K562 (cell line): ENCODE results near the gene ZNF319.

Experiments
- CBX5 ChIP-seq: IDR thresholded peaks from 2 replicates; pipeline ENCODE4 v1.6.1; 2014; ENCODE audit warnings: low read depth, borderline replicate concordance
- FOS ChIP-seq: IDR thresholded peaks from 3 replicates; pipeline ENCODE4 v1.6.1; 2011; ENCODE audit not compliant: insufficient read length; ENCODE audit errors: extremely low read depth
- HDAC6 ChIP-seq: IDR thresholded peaks from 2 replicates; pipeline ENCODE4 v1.6.1; 2012; ENCODE audit warnings: low read depth, mild to moderate bottlenecking, control low read depth, inconsistent platforms, low read length, moderate library complexity
- SRF ChIP-seq, 2 experiments: fragments of 250-450, 450-650 bp in 1 of 2; sonication (Bioruptor Pico) in 1 of 2; sonication (generic) in 1 of 2; formaldehyde crosslinking; IDR thresholded peaks; 2 replicates each; pipeline versions ENCODE4 v1.5.0 to v1.5.1; 2020 to 2022; ENCODE audit warnings: mild to moderate bottlenecking in 1 of 2, missing genetic modification reagents in 1 of 2
- TSHZ1 ChIP-seq: fragments of 250-450 bp; sonication (Bioruptor Pico); IDR thresholded peaks from 2 replicates; pipeline ENCODE4 v1.4.0; 2020; ENCODE audit warnings: mild to moderate bottlenecking, moderate library complexity
- ZNF318 ChIP-seq, 2 experiments: fragments of 450-650 bp; IDR thresholded peaks; 2 replicates each; pipeline ENCODE4 v1.6.1; 2016; ENCODE audit warnings: mild to moderate bottlenecking in 2 of 2, borderline replicate concordance in 1 of 2, low read depth in 1 of 2, moderate library complexity in 1 of 2

GRCh38 chr16:58001781-58002415 lies 1.4 kb upstream of the ZNF319 start:
- TF ChIP-seq TSHZ1 (CRISPR knock-in tag) (no peak), CBX5 (no peak), HDAC6 (no peak), SRF (CRISPR knock-in tag; IDR thresholded peaks at IDR 0.05) (no peak), ZNF318 (IDR thresholded peaks at IDR 0.05; ENCODE audit: borderline replicate concordance in 1 of 2, low read depth in 1 of 2) (no peak), FOS (no peak)
